Transverse colon (tissue), 4 donors: ENCODE data around the gene GAB1. TPM values are rescaled to one million over a fixed set of nuclear protein-coding genes. Genes with fewer than 3 reads are reported as not detected.
A peak's percentile ranks its signal among the peaks of the same experiment; 100 is the strongest.

ENCODE experiments used
- DNase-seq: peaks from one replicate; pipeline ENCODE4 v3.0.0-alpha.2; 2019
- H3K27ac ChIP-seq, 4 donors: fragments of 200-600 bp; sonication (generic); 2 replicates each; pipeline ENCODE4 v1.5.1; 2016 to 2018; ENCODE audit warnings: inconsistent platforms in 4 of 4
- H3K27me3 ChIP-seq: fragments of 200-600 bp; sonication (generic); 2 replicates; pipeline ENCODE4 v1.5.1; 2017; ENCODE audit warnings: inconsistent platforms
- H3K36me3 ChIP-seq, 4 donors: fragments of 200-600 bp; sonication (generic); 2 replicates each; pipeline ENCODE4 v1.5.1; 2017 to 2019; ENCODE audit warnings: inconsistent platforms in 4 of 4
- H3K4me1 ChIP-seq, 4 donors: fragments of 200-600 bp; sonication (generic); 2 replicates each; pipeline ENCODE4 v1.5.1; 2017 to 2020; ENCODE audit warnings: inconsistent platforms in 4 of 4
- H3K4me3 ChIP-seq, 4 donors: fragments of 200-600 bp; sonication (generic); 1 replicate in 1 of 4; 2 replicates in 3 of 4; pipeline versions ENCODE4 v1.5.1 to v1.6.1; 2017 to 2019; ENCODE audit warnings: inconsistent platforms in 4 of 4
- H3K9me3 ChIP-seq, 2 donors: fragments of 200-600 bp; sonication (generic); 2 replicates each; pipeline ENCODE4 v1.5.1; 2017 to 2019; ENCODE audit warnings: inconsistent platforms in 2 of 2
- CTCF ChIP-seq, 5 experiments: fragments of 200-600 bp in 3 of 5; fragments of 450-650 bp in 2 of 5; sonication (generic) in 3 of 5; IDR thresholded peaks; 1 replicate in 2 of 5; 2 replicates in 3 of 5; pipeline ENCODE4 v1.5.1; 2016 to 2017; ENCODE audit warnings: antibody characterized with exemption in 5 of 5, inconsistent platforms in 3 of 5, mild to moderate bottlenecking in 2 of 5, moderate library complexity in 1 of 5
- EP300 ChIP-seq: sonication (generic); formaldehyde crosslinking; IDR thresholded peaks from one replicate; pipeline ENCODE4 v1.6.1; 2017; ENCODE audit warnings: antibody characterized with exemption, low read depth
- POLR2A ChIP-seq: fragments of 450-650 bp; IDR thresholded peaks from one replicate; pipeline ENCODE4 v1.6.1; 2016; ENCODE audit warnings: antibody characterized with exemption, mild to moderate bottlenecking, moderate library complexity
- POLR2AphosphoS5 ChIP-seq, 3 donors: sonication (generic); formaldehyde crosslinking; IDR thresholded peaks; one replicate each; pipeline ENCODE4 v1.6.1; 2016; ENCODE audit warnings: antibody characterized with exemption in 3 of 3
- WGBS, 2 donors: methylation state at CpG; one replicate each; pipeline ENCODE4 v1.1.5; 2018; ENCODE audit warnings: low coverage in 1 of 2; 5-methylcytosine and 5-hydroxymethylcytosine counted together
- in situ Hi-C, 4 donors: fragments of 200-750 bp; cut with MboI; loops; one replicate each; pipeline versions ENCODE4 v1.15.0 to v1.15.1; 2017; ENCODE audit warnings: low sequenced_read_pairs in 3 of 4, low pct_ligation_motif_present in 1 of 4, low pct_unique_long_range_greater_than_20kb in 1 of 4
- intact Hi-C: fragments of 100-400 bp; cut with DNase I; formaldehyde crosslinking; loops from one replicate; pipeline ENCODE4 v1.15.1; 2023; ENCODE audit warnings: low total_unique reads
- total RNA-seq, 4 donors: library from RNA; depleted of rRNA; stranded (reverse); fragments of >200 nt; gene quantifications; one replicate each; pipeline ENCODE4 v1.1.0, GENCODE V29; 2016

Gene GAB1
- 10 to 100 TPM; 33.0 to 72.7 (median 62.2) TPM for total RNA-seq

- 0 to 1% methylated on average over 1 to 63 of the region's 81 CpGs for WGBS, 2 donors
- intact Hi-C loops, result loop anchor here (5.0 to 10.0 kb wide), 2 partner anchors 120 to 138 kb away; no protein-coding TSS in a partner anchor
- in situ Hi-C loops, result no loop called here
These were observed at the start of gene GAB1 for GRCh38 chr4:143336781-143337599. TSS of gene GAB1 (plus strand) at chr4:143336876. CDS start at chr4:143337189, 313 bp downstream.

GRCh38 chr4:143287572-143287923, 49.1 kb upstream of the GAB1 start:
- peaks cover 0 to 7% (median 0%) of the 10 kb centered on the region in 4 donors for H3K4me1 ChIP-seq
- no peaks in the 10 kb centered on the region for H3K36me3 ChIP-seq
- intact Hi-C loops, result no loop called here
- H3K4me3 ChIP-seq, result no peak overlapping the region
- TF ChIP-seq EP300 (no peak), CTCF (IDR thresholded peaks at IDR 0.05) (no peak), POLR2AphosphoS5 (IDR thresholded peaks at IDR 0.05) (no peak), POLR2A (no peak)
- in situ Hi-C loops, result no loop called here
- H3K27me3 ChIP-seq, result no peaks in the 10 kb centered on the region
- no peaks in the 10 kb centered on the region for H3K9me3 ChIP-seq
- 29 to 67% methylated on average over 1 to 3 of the region's 3 CpGs for WGBS, 2 donors
- peak overlapping the region in 3 of 4 donors; percentile 42 to 65 (median 63) for H3K27ac ChIP-seq
- no peak for DNase-seq

More at GRCh38 chr4:143336781-143337599, at the start of gene GAB1:
- Histone ChIP-seq H3K27me3 (no peaks in the 10 kb centered on the region), H3K4me3 (peak within 1 kb of the TSS; percentile 54 to 93 (median 86)), H3K27ac (peak within 1 kb of the TSS; percentile 95 to 97 (median 96)), H3K9me3 (no peaks in the 10 kb centered on the region), H3K36me3 (no peaks in the 10 kb centered on the region), H3K4me1 (peaks cover 22 to 44% (median 37%) of the 10 kb centered on the region in 4 donors)
- DNase-seq, result peak; percentile 86
- peak; percentile 70 to 88 (median 87) for TF ChIP-seq POLR2AphosphoS5 (IDR thresholded peaks at IDR 0.05)
- peak; percentile 74 for TF ChIP-seq POLR2A
- TF ChIP-seq EP300, result no peak
- peak in 4 of 5 experiments; percentile 6 to 38 (median 17) for TF ChIP-seq CTCF (IDR thresholded peaks at IDR 0.05)

- Histone ChIP-seq H3K27ac (no peak overlapping the region), H3K27me3 (no peaks in the 10 kb centered on the region), H3K4me3 (no peak overlapping the region), H3K4me1 (peaks cover 0 to 7% (median 0%) of the 10 kb centered on the region in 4 donors), H3K36me3 (no peaks in the 10 kb centered on the region), H3K9me3 (no peaks in the 10 kb centered on the region)
- in situ Hi-C loops (no loop called here), intact Hi-C loops (no loop called here)
- no peak for DNase-seq
- 80 to 88% methylated on average over 1 to 4 of the region's 4 CpGs for WGBS, 2 donors
- TF ChIP-seq POLR2AphosphoS5 (IDR thresholded peaks at IDR 0.05), result no peak
- no peak for TF ChIP-seq EP300
These were observed 48.5 kb upstream of the GAB1 start for GRCh38 chr4:143288171-143288570.

- H3K27me3 ChIP-seq, result no peaks in the 10 kb centered on the region
- TF ChIP-seq POLR2A, result no peak
- no peak for TF ChIP-seq POLR2AphosphoS5 (IDR thresholded peaks at IDR 0.05)
- TF ChIP-seq EP300, result no peak
- TF ChIP-seq CTCF (IDR thresholded peaks at IDR 0.05), result no peak
- H3K4me3 ChIP-seq, result no peak overlapping the region
- DNase-seq, result no peak
- in situ Hi-C loops, result no loop called here
- intact Hi-C loops, result no loop called here
- no peaks in the 10 kb centered on the region for H3K36me3 ChIP-seq
- H3K4me1 ChIP-seq, result peaks cover 3 to 14% (median 6%) of the 10 kb centered on the region in 4 donors
- H3K27ac ChIP-seq, result no peak overlapping the region
- no peaks in the 10 kb centered on the region for H3K9me3 ChIP-seq
These were observed 47.3 kb upstream of the GAB1 start for GRCh38 chr4:143289370-143289769.
